HCT116 (cell line): ENCODE data around the gene LY6G6F.

Experiments
- CEBPB ChIP-seq: IDR thresholded peaks from 2 replicates; pipeline ENCODE4 v1.6.1; 2012; ENCODE audit warnings: low read depth
- CTCF ChIP-seq, 3 experiments: fragments of 200-600 bp in 1 of 3; sonication (generic) in 1 of 3; IDR thresholded peaks in 2 of 3; conservative IDR thresholded peaks in 1 of 3; 2 replicates each; pipeline ENCODE4 v1.5.1; 2012 to 2017; ENCODE audit warnings: low read depth in 2 of 3, low read length in 2 of 3, antibody characterized with exemption in 1 of 3, borderline replicate concordance in 1 of 3, control low read depth in 1 of 3, mild to moderate bottlenecking in 1 of 3, mixed read lengths in 1 of 3, mixed run types in 1 of 3, moderate library complexity in 1 of 3; ENCODE audit not compliant: insufficient read depth in 1 of 3
- EZH2 ChIP-seq: fragments of 200-600 bp; sonication (generic); IDR thresholded peaks from 2 replicates; pipeline ENCODE4 v1.6.1; 2017; ENCODE audit warnings: antibody characterized with exemption, mixed run types
- FOSL1 ChIP-seq: IDR thresholded peaks from 2 replicates; pipeline ENCODE4 v1.6.1; 2012; ENCODE audit warnings: low read depth
- POLR2A ChIP-seq: IDR thresholded peaks from 2 replicates; pipeline ENCODE4 v1.7.0; 2011; ENCODE audit warnings: borderline replicate concordance; ENCODE audit not compliant: insufficient read depth, insufficient read length; ENCODE audit errors: extremely low read depth
- POLR2AphosphoS5 ChIP-seq: IDR thresholded peaks from 2 replicates; pipeline ENCODE4 v1.6.1; 2011; ENCODE audit warnings: mild to moderate bottlenecking, low read depth, low read length, moderate library complexity
- RAD21 ChIP-seq: IDR thresholded peaks from 2 replicates; pipeline ENCODE4 v1.6.1; 2012; ENCODE audit warnings: low read depth, mild to moderate bottlenecking
- REST ChIP-seq: IDR thresholded peaks from 2 replicates; pipeline ENCODE4 v1.6.1; 2012; ENCODE audit warnings: low read depth
- SIN3A ChIP-seq: IDR thresholded peaks from 2 replicates; pipeline ENCODE4 v1.6.1; 2012; ENCODE audit warnings: low read depth
- YY1 ChIP-seq: IDR thresholded peaks from 2 replicates; pipeline ENCODE4 v1.6.1; 2011; ENCODE audit warnings: low read length, low read depth, moderate library complexity, mild to moderate bottlenecking; ENCODE audit not compliant: insufficient replicate concordance; ENCODE audit errors: extremely low read depth
- TF ChIP-seq, protein P1 (sequence below): IDR thresholded peaks from 2 replicates; pipeline ENCODE4 v1.6.1; 2012
- TF ChIP-seq, protein P2 (sequence below): IDR thresholded peaks from 2 replicates; pipeline ENCODE4 v1.6.1; 2012

DNA sequence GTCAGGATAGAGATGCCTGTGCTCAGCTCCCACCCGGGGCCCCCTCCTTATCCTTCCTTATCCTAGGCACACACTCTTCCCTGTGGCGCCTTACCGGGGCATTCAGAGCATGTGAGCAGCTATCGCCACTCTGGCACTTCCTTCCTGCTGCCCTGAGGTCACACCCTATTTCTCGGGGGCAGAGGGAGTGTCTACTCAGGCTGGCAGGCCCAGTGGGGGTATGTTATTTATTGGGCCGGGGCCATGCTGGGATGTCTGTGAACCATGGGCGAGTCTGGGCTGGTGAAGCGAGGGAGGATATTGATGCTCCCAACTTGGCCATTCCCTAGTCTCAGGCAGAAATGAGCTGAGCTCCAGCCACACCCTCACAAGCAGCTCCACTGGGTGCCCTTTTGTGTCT, 4.6 kb downstream of the LY6G6F start:
- no peak for TF ChIP-seq CEBPB
- TF ChIP-seq CTCF (IDR thresholded peaks at IDR 0.05 in 2 of 3, conservative IDR thresholded peaks at IDR 0.05 in 1 of 3; ENCODE audit: borderline replicate concordance in 1 of 3, insufficient read depth in 1 of 3, low read depth in 2 of 3, low read length in 2 of 3) = no peak
- no peak for TF ChIP-seq REST
- no peak for TF ChIP-seq POLR2AphosphoS5
- no peak for TF ChIP-seq FOSL1
- no peak for TF ChIP-seq POLR2A
- no peak for TF ChIP-seq EZH2
- no peak for TF ChIP-seq SIN3A
- TF ChIP-seq, protein P1, sequence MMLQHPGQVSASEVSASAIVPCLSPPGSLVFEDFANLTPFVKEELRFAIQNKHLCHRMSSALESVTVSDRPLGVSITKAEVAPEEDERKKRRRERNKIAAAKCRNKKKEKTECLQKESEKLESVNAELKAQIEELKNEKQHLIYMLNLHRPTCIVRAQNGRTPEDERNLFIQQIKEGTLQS = no peak
- no peak for TF ChIP-seq RAD21
- TF ChIP-seq, protein P2, sequence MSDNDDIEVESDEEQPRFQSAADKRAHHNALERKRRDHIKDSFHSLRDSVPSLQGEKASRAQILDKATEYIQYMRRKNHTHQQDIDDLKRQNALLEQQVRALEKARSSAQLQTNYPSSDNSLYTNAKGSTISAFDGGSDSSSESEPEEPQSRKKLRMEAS = no peak
- no peak for TF ChIP-seq YY1
